Measurements from ENCODE around the gene ATP5ME. TPM values are rescaled to one million over a fixed set of nuclear protein-coding genes. Genes with fewer than 3 reads are reported as not detected.
"Not testable (repeated sequence)": the region's sequence is repeated elsewhere in the genome, so short reads cannot be mapped to it uniquely, and the experiment has no call there.

Gene ATP5ME
- polyA plus RNA-seq, 4 donors: 267 to 367 (median 284) TPM

DNA sequence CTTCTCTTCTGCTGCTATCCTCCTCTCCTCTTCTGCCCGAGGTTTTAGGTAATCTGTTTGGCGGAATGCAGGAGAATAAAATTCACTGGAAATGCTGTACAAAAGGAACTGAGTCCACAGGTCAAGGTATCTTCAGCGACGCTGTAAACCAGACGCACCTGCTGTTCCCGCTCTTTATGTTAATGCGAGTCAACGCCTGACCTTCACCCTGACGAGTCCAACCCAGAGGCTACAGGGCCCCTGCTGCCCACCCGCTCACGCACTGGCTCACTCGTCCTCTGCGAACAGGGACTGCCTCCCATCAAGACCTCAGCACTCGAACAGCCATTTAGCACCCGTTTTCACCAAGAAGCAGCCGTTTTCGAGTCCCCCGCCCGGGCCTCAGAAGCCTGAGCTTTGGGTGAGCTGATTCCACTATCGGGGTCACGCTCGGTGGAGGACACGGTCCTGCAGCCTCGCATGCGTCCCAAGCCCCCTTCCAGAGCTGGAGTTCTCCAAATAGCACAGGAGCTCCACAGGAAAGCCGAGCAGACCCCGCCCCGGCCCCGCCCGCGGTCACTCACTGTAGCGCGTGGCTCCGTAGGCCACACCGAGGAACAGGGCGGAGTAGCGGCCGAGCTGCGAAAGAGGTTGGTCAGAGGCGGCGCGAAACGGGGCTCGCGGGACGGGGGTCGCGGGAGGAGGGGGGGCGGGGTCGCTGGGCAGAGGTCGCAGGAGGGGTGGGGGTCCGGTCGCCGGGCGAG, 556 bp downstream of the ATP5ME start:
- no peak for DNase-seq (ENCODE audit: low read depth in 4 of 4, low spot score in 2 of 4)

- DNase-seq (ENCODE audit: low read depth in 4 of 4, low spot score in 2 of 4): no peak
These were observed 2.3 kb downstream of the ATP5ME start for GRCh38 chr4:671769-672168.

DNA sequence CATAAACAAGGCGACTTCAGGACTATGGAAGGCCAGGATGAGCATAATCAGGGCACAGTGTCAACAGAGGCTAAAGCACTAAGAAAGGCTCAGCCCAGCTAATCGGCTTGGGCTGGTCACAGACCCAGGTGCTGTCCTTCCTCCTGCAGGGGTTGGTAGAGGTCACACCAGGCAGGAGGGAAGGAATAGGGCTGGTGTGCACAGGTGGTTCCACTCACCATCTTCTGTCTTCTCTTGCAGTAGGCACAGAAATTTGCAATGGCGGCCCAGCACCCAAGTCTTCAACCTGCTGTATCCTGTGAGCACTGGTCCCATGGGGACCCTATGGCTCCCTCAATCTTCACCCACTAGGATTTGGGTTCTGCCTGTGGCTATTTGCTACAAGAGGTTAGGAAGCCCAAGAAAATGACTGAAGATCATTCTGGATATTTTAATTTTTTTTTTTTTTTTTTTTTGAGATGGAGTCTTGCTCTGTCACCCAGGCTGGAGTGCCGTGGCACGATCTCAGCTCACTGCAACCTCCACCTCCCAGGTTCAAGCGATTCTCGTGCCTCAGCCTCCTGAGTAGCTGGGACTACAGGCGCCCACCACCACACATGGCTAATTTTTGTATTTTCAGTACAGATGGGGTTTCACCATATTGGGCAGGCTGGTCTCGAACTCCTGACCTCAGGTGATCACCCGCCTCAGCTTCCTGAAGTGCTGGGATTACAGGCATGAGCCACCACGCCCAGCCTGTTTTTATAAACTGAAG, 4.1 kb downstream of the ATP5ME start:
- not testable (repeated sequence) for DNase-seq (ENCODE audit: low read depth in 4 of 4, low spot score in 2 of 4)

GRCh38 chr4:668219-668618, 5.9 kb downstream of the ATP5ME start:
- not testable (repeated sequence) for DNase-seq (ENCODE audit: low read depth in 4 of 4, low spot score in 2 of 4)

- no peak for DNase-seq (ENCODE audit: low read depth in 4 of 4, low spot score in 2 of 4)
These were observed 6.5 kb downstream of the ATP5ME start for GRCh38 chr4:667545-667925.

GRCh38 chr4:666822-667544, 7.1 kb downstream of the ATP5ME start:
- no peak for DNase-seq (ENCODE audit: low read depth in 4 of 4, low spot score in 2 of 4)

- no peak for DNase-seq (ENCODE audit: low read depth in 4 of 4, low spot score in 2 of 4)
These were observed 7.7 kb downstream of the ATP5ME start for GRCh38 chr4:666436-666810.

GRCh38 chr4:665751-666435, 8.2 kb downstream of the ATP5ME start:
- DNase-seq (ENCODE audit: low read depth in 4 of 4, low spot score in 2 of 4): no peak

DNA sequence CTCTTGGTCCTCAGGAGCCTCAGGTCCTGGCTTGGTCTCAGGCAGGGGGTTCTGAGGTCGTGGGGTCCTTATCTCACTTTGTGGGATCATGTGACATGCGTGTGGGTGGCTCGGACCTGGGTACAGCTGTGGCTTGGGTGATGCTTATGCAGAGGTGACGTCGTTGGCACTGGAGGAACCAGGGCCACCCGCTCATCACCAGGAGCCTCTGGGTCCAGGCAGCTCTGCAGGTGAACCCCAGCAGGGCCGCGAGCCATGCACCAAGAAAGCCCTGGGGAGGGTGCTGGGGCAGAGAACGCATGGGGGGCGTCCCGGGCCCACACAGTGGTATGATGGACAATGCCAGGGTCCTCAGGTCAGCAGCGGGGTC, 8.7 kb downstream of the ATP5ME start:
- DNase-seq (ENCODE audit: low read depth in 4 of 4, low spot score in 2 of 4): no peak

GRCh38 chr4:664713-665231, 9.3 kb downstream of the ATP5ME start:
- no peak for DNase-seq (ENCODE audit: low read depth in 4 of 4, low spot score in 2 of 4)

DNA sequence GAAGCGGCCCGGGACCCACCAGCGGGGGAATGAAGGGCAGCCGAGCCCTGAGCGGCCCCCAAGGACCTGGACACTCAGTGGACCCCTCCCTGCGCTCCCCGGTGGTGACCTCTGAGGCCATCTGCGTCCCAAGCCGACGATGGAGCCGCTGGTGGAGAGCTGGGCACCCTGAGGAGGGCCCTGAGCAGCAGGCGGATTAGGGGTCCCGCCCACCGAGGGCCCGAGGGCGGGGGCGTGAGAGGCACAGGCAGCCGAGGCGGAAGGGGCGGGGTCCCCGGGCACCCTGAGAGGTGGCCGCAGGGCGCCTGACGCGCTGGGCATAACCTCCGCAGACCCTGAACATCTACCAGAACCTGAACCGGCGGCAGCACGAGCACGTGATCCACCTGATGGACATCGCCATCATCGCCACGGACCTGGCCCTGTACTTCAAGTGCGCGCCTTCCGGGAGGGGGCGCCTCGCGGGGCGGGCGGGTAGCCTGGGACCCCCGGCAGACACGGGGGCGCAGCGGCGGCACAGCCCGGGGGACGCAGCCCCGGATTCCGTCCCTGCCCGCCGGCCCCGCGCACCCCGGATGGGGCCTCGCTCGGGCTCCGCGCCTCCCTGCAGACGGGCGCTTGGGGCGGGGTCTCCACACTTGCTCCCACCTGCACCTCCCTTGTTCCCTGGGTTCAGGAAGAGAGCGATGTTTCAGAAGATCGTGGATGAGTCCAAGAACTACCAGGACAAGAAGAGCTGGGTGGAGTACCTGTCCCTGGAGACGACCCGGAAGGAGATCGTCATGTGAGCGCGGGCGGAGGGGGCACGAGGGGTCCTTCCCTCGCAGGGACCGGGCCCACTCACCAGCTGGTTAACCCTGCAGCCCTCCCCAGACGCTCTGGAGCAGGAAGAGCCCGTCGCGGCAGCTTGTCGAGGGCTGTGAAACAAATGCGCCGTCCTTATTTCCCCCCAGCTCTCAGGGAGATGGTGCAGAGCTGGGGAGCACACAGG, 10.3 kb downstream of the ATP5ME start:
- DNase-seq (ENCODE audit: low read depth in 4 of 4, low spot score in 2 of 4): no peak

DNA sequence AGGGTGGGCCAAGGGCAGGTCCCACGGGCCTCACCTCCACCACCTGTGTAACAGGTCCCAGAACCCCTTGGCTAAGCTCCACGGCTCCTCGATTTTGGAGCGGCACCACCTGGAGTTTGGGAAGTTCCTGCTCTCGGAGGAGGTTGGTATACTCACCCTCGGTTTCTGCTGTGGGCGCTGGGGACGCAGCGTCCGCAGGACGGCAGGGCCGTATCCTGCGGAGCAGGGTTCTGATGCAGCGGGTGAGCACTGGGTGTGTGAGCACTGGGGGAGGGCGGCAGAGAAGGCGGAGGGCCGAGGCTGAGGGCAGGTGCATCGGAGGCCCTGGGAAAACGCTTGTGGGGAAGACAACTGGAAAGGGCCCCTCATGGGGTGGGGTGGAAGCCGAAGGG, 11.0 kb downstream of the ATP5ME start:
- no peak for DNase-seq (ENCODE audit: low read depth in 4 of 4, low spot score in 2 of 4)

DNA sequence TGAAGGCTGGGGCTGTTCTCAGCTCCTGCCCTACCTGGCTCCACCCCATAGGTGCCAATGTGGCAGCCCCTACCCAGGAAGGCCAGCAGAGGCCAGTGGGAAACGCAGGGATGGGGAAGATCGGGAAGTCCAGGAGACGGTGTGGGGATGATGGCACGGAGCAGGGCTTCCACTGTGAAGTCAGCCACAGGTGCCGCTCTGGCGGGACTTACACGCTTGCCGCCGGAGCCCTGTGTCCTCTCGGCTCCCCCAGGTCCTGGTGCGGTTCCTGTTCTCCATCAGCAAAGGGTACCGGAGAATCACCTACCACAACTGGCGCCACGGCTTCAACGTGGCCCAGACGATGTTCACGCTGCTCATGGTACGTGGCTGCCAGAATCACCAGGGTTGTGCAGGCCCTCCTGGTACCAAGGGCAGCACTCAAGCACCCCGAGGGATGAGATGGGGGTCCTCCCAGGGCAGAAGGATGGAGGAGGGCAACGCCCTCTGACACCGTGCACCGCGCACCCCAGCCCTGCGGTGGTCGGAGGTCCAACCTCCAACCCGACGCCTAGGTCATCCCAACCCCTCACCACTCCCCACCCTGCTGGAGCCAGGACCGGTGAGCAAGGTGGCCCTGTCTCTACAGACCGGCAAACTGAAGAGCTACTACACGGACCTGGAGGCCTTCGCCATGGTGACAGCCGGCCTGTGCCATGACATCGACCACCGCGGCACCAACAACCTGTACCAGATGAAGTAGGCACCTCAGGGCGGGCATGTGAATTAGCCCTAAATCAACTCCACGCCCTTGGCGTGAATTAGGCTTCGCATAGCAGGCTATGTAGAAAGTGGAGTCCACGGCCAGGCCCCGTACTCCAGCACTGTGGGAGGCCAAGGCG, 12.0 kb downstream of the ATP5ME start:
- no peak for DNase-seq (ENCODE audit: low read depth in 4 of 4, low spot score in 2 of 4)

GRCh38 chr4:661231-661630, 12.8 kb downstream of the ATP5ME start:
- DNase-seq (ENCODE audit: low read depth in 4 of 4, low spot score in 2 of 4): no peak

DNA sequence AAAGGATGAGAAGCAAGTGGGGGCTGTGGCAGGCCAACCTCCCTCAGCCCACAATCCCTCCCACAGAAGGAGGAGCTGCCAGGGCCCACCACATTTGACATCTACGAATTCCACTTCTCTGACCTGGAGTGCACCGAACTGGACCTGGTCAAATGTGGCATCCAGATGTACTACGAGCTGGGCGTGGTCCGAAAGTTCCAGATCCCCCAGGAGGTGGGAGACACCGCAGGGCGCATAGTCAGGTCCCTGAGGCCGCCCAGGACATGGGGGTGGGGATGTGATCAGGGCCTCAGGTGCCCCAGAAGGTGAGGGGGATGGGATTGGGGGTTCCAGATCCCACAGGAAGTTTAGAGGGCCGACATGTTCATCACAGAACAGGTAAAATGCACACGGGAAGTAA, 13.7 kb downstream of the ATP5ME start:
- DNase-seq (ENCODE audit: low read depth in 4 of 4, low spot score in 2 of 4): no peak

DNA sequence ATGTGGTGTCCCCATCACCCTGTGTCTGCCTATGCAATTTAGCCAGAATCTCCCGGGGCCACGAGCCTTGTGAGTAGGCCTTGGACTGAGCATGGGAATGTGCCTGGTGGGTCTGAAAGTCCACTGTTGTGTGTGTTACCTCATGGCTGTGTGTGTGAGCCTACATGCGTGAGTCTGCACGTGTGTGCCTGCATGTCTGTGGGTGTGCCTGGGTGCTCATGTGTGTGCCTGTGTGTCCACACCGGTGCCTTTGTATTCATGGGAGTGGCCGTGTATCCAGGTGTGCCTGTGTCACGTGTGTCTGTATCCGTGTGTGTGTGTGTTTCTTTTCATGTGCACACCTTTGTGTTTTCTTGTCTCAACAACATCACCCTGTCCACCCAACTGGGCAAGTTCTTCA, 14.2 kb downstream of the ATP5ME start:
- no peak for DNase-seq (ENCODE audit: low read depth in 4 of 4, low spot score in 2 of 4)

- DNase-seq (ENCODE audit: low read depth in 4 of 4, low spot score in 2 of 4): no peak
These were observed 15.1 kb downstream of the ATP5ME start for GRCh38 chr4:658681-659667.
